Measurements from ENCODE around the gene GCNT2. TPM values are rescaled to one million over a fixed set of nuclear protein-coding genes. Genes with fewer than 3 reads are reported as not detected.

Gene GCNT2
- total RNA-seq, 6 donors from 2014 or later: 18.7 to 97.4 (median 44.5) TPM

DNA sequence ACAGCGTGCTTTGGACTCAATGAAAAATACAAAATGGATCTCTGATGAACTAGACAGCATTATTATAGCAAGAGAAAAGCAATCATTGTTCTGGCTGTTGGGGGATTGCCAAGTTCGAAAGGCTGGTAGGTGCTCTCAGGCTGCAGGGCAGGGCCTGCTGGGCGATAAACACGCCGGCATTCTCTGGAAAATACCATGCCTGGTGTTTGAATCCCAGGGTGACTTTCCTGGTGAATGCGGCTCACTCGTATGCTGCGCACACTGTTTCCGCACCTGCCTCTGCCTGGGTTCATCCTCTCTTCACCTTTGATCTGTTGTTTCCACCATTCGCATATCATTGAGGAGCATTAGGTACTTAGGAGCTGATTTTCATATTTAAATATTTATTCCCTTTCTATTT is 37.4 kb downstream of the GCNT2 start:
- no peak overlapping the region for H3K4me3 ChIP-seq
- TF ChIP-seq POLR2A (IDR thresholded peaks at IDR 0.05): no peak
- TF ChIP-seq POLR2AphosphoS5 (IDR thresholded peaks at IDR 0.05): no peak
- TF ChIP-seq EP300 (IDR thresholded peaks at IDR 0.05): no peak
- TF ChIP-seq CTCF (IDR thresholded peaks at IDR 0.05): no peak
- H3K27me3 ChIP-seq: no peaks in the 10 kb centered on the region
- H3K9me3 ChIP-seq: no peaks in the 10 kb centered on the region
- peaks cover 0 to 4% (median 0%) of the 10 kb centered on the region in 4 donors for H3K36me3 ChIP-seq
- H3K27ac ChIP-seq: no peak overlapping the region
- peaks cover 0 to 17% (median 13%) of the 10 kb centered on the region in 4 donors for H3K4me1 ChIP-seq
- ATAC-seq (ENCODE audit: low FRiP score in 2 of 2) (no peak), DNase-seq (no peak)
- 70 to 78% methylated on average over 10 of the region's 10 CpGs for WGBS, 2 donors

GRCh38 chr6:10559522-10560152 is 38.5 kb downstream of the GCNT2 start:
- WGBS, 2 donors: 83 to 85% methylated on average over 6 to 9 of the region's 9 CpGs
- DNase-seq: no peak
- Histone ChIP-seq H3K9me3 (no peaks in the 10 kb centered on the region), H3K4me3 (no peak overlapping the region), H3K4me1 (peaks cover 0 to 17% (median 13%) of the 10 kb centered on the region in 4 donors), H3K27ac (no peak overlapping the region), H3K36me3 (peaks cover 0 to 4% (median 0%) of the 10 kb centered on the region in 4 donors), H3K27me3 (no peaks in the 10 kb centered on the region)
- no peak for ATAC-seq (ENCODE audit: low FRiP score in 2 of 2)
- TF ChIP-seq POLR2A (IDR thresholded peaks at IDR 0.05) (no peak), POLR2AphosphoS5 (IDR thresholded peaks at IDR 0.05) (no peak), CTCF (IDR thresholded peaks at IDR 0.05) (no peak), EP300 (IDR thresholded peaks at IDR 0.05) (no peak)

GRCh38 chr6:10561611-10562199 is 40.6 kb downstream of the GCNT2 start:
- no peak overlapping the region for H3K4me3 ChIP-seq

GRCh38 chr6:10564975-10565673 is 44.0 kb downstream of the GCNT2 start:
- Histone ChIP-seq H3K27ac (no peak overlapping the region), H3K9me3 (no peaks in the 10 kb centered on the region), H3K36me3 (no peaks in the 10 kb centered on the region), H3K4me1 (peaks cover 0 to 3% (median 0%) of the 10 kb centered on the region in 4 donors), H3K4me3 (no peak overlapping the region), H3K27me3 (no peaks in the 10 kb centered on the region)
- TF ChIP-seq CTCF (IDR thresholded peaks at IDR 0.05) (no peak), POLR2AphosphoS5 (IDR thresholded peaks at IDR 0.05) (no peak), EP300 (IDR thresholded peaks at IDR 0.05) (no peak), POLR2A (IDR thresholded peaks at IDR 0.05) (no peak)
- ATAC-seq (ENCODE audit: low FRiP score in 2 of 2) (no peak), DNase-seq (no peak)
- 87 to 88% methylated on average over 13 of the region's 13 CpGs for WGBS, 2 donors

More at GRCh38 chr6:10561611-10562199, 40.6 kb downstream of the GCNT2 start:
- TF ChIP-seq POLR2A (IDR thresholded peaks at IDR 0.05): no peak
- TF ChIP-seq EP300 (IDR thresholded peaks at IDR 0.05): no peak
- TF ChIP-seq CTCF (IDR thresholded peaks at IDR 0.05): no peak
- no peak for TF ChIP-seq POLR2AphosphoS5 (IDR thresholded peaks at IDR 0.05)
- H3K27me3 ChIP-seq: no peaks in the 10 kb centered on the region
- no peaks in the 10 kb centered on the region for H3K9me3 ChIP-seq
- no peak overlapping the region for H3K27ac ChIP-seq
- ATAC-seq (ENCODE audit: low FRiP score in 2 of 2) (no peak), DNase-seq (no peak)
- H3K4me1 ChIP-seq: peaks cover 0 to 3% (median 2%) of the 10 kb centered on the region in 4 donors
- WGBS, 2 donors: 42 to 44% methylated on average over 9 of the region's 9 CpGs
- peaks cover 0 to 4% (median 0%) of the 10 kb centered on the region in 4 donors for H3K36me3 ChIP-seq

Measured in upper lobe of left lung (tissue), 6 donors.